Adrenal gland (tissue), 5 donors: Measurements from ENCODE around the gene CTDSP1.

Experiments used
- CTCF ChIP-seq, 6 experiments: fragments of 450-650 bp in 4 of 6; fragments of 200-600 bp in 2 of 6; sonication (generic) in 1 of 6; IDR thresholded peaks; 1 replicate in 5 of 6; 2 replicates in 1 of 6; pipeline versions ENCODE4 v1.5.1 to v1.8.0; 2016 to 2021; ENCODE audit warnings: antibody characterized with exemption in 6 of 6, mild to moderate bottlenecking in 2 of 6, moderate library complexity in 1 of 6
- POLR2A ChIP-seq, 2 donors: fragments of 450-650 bp; IDR thresholded peaks; one replicate each; pipeline ENCODE4 v1.6.1; 2017; ENCODE audit warnings: antibody characterized with exemption in 2 of 2, mild to moderate bottlenecking in 2 of 2, moderate library complexity in 1 of 2
- donor health status: DM: no; HTN: no; CAD: no.

GRCh38 chr2:218383892-218384519 is 15.7 kb upstream of the CTDSP1 start:
- TF ChIP-seq CTCF (IDR thresholded peaks at IDR 0.05) (no peak), POLR2A (IDR thresholded peaks at IDR 0.05) (no peak)
